PC-3 (cell line): Measurements from ENCODE around the gene BIK.

Source experiments
- EZH2phosphoT487 ChIP-seq: fragments of 300-600 bp; sonication (generic); IDR thresholded peaks from 2 replicates; pipeline ENCODE4 v1.6.1; 2018; ENCODE audit warnings: mild to moderate bottlenecking, antibody characterized with exemption, low read length, borderline replicate concordance
- TF ChIP-seq, protein P1 (sequence below): fragments of 300-600 bp; sonication (generic); conservative IDR thresholded peaks from 2 replicates; pipeline ENCODE4 v1.5.1; 2017; ENCODE audit warnings: antibody characterized with exemption, low read depth, mild to moderate bottlenecking, low read length

DNA sequence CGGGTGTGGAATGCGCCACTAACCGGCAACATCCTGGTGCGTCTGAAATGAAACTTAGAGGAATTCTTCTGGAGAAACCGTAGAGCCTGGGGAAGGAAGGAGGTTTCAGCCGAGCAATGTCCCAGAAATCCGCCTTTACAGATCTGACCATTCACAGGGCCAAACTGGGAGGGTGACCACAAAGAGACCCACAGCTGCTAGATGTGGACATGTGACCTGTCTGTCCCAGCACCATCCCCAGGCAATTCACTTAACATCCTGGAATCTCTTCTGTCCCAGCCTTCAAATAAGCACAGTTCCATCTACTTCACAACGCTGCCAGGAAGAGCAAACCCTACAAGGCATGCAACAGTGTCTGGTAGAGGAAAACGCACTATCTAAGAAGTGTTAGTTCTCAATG lies 22.9 kb downstream of the BIK start:
- TF ChIP-seq, protein P1, sequence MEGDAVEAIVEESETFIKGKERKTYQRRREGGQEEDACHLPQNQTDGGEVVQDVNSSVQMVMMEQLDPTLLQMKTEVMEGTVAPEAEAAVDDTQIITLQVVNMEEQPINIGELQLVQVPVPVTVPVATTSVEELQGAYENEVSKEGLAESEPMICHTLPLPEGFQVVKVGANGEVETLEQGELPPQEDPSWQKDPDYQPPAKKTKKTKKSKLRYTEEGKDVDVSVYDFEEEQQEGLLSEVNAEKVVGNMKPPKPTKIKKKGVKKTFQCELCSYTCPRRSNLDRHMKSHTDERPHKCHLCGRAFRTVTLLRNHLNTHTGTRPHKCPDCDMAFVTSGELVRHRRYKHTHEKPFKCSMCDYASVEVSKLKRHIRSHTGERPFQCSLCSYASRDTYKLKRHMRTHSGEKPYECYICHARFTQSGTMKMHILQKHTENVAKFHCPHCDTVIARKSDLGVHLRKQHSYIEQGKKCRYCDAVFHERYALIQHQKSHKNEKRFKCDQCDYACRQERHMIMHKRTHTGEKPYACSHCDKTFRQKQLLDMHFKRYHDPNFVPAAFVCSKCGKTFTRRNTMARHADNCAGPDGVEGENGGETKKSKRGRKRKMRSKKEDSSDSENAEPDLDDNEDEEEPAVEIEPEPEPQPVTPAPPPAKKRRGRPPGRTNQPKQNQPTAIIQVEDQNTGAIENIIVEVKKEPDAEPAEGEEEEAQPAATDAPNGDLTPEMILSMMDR = no peak
- no peak for TF ChIP-seq EZH2phosphoT487
